Panc1 (cell line): ENCODE measurements around the gene FAM50B. TPM values are rescaled to one million over a fixed set of nuclear protein-coding genes. Genes with fewer than 3 reads are reported as not detected.

Source experiments
- ATAC-seq: fragments of 200-7000 bp; cut with Tn5 transposase; 2 replicates; pipeline ENCODE4 v1.9.1; 2020; ENCODE audit warnings: mild to moderate bottlenecking, moderate library complexity
- BruUV-seq: library from RNA; stranded (reverse); fragments of 400-500 nt; replicated peaks from 2 replicates; lab custom pipeline; 2021; lab: Mats Ljungman, UMichigan
- CTCF ChIA-PET: fragments of 300-600 bp; sonication (Branson Sonifier 250); formaldehyde crosslinking; loops from one replicate; lab custom pipeline; 2022; ENCODE audit warnings: antibody characterized with exemption; lab: Charles Lee
- POLR2A ChIA-PET: fragments of 300-600 bp; sonication (Branson Sonifier 250); formaldehyde crosslinking; loops from one replicate; lab custom pipeline; 2022; ENCODE audit warnings: antibody characterized with exemption; lab: Charles Lee
- DNase-seq: peaks from one replicate; pipeline ENCODE4 v3.0.0-alpha.2; 2010; ENCODE audit warnings: low read depth, low spot score
- H3K27ac ChIP-seq: 2 replicates; pipeline ENCODE4 v1.5.1; 2011; ENCODE audit warnings: mild to moderate bottlenecking, low read length, inconsistent platforms
- H3K27me3 ChIP-seq: fragments of 200-500 bp; sonication (Bioruptor generic); 2 replicates; pipeline ENCODE4 v1.6.0; 2014; ENCODE audit warnings: low read length, inconsistent platforms; ENCODE audit not compliant: control insufficient read depth, insufficient read depth
- H3K36me3 ChIP-seq: fragments of 200-500 bp; sonication (Bioruptor generic); 2 replicates; pipeline ENCODE4 v1.5.1; 2014; ENCODE audit warnings: inconsistent platforms, mild to moderate bottlenecking, low read length, moderate library complexity; ENCODE audit not compliant: control insufficient read depth, insufficient read depth
- H3K4me1 ChIP-seq: 2 replicates; pipeline ENCODE4 v1.5.1; 2011; ENCODE audit warnings: inconsistent platforms, mild to moderate bottlenecking, low read length, moderate library complexity; ENCODE audit not compliant: control insufficient read depth, insufficient read depth
- H3K4me3 ChIP-seq, 2 experiments: 2 replicates each; pipeline ENCODE4 v1.5.1; 2011 to 2012; ENCODE audit warnings: low read depth in 2 of 2, low read length in 2 of 2, mild to moderate bottlenecking in 2 of 2, inconsistent platforms in 1 of 2, moderate library complexity in 1 of 2
- H3K9me3 ChIP-seq: fragments of 200-500 bp; sonication (Bioruptor generic); 2 replicates; pipeline ENCODE4 v1.5.1; 2014; ENCODE audit warnings: low read depth, mild to moderate bottlenecking, inconsistent platforms, low read length, moderate library complexity; ENCODE audit not compliant: control insufficient read depth, insufficient read depth
- CTCF ChIP-seq: fragments of 450-650 bp; IDR thresholded peaks from 2 replicates; pipeline ENCODE4 v1.5.1; 2017; ENCODE audit warnings: mild to moderate bottlenecking
- POLR2AphosphoS5 ChIP-seq: IDR thresholded peaks from 2 replicates; pipeline ENCODE4 v1.6.1; 2012; ENCODE audit warnings: mild to moderate bottlenecking, low read depth, low read length, moderate library complexity
- REST ChIP-seq, 2 experiments: IDR thresholded peaks; 2 replicates each; pipeline ENCODE4 v1.6.1; 2011 to 2012; ENCODE audit warnings: low read depth in 2 of 2, control low read depth in 1 of 2, low read length in 1 of 2, mild to moderate bottlenecking in 1 of 2, moderate library complexity in 1 of 2; ENCODE audit not compliant: insufficient read depth in 1 of 2
- SIN3A ChIP-seq: IDR thresholded peaks from 2 replicates; pipeline ENCODE4 v1.6.1; 2012; ENCODE audit warnings: low read depth, mild to moderate bottlenecking, low read length, moderate library complexity, borderline replicate concordance; ENCODE audit not compliant: insufficient read depth
- TCF7L2 ChIP-seq: IDR thresholded peaks from 2 replicates; pipeline ENCODE4 v1.6.1; 2011; ENCODE audit warnings: mild to moderate bottlenecking, low read depth, low read length, inconsistent platforms
- in situ Hi-C: cut with HindIII; loops from 2 replicates; pipeline ENCODE4 v1.10.0; 2016; ENCODE audit warnings: low sequenced_read_pairs, low pct_unique_long_range_greater_than_20kb
- intact Hi-C: fragments of 100-400 bp; cut with micrococcal nuclease; formaldehyde crosslinking; loops from one replicate; pipeline ENCODE4 v1.10.0; 2022; ENCODE audit not compliant: unreplicated experiment
- total RNA-seq: library from RNA; stranded (reverse); gene quantifications from one replicate; pipeline ENCODE4 v1.2.1, GENCODE V29; 2021; ENCODE audit not compliant: unreplicated experiment

FAM50B gene
- total RNA-seq, 1 experiment from 2014 or later, result not detected

GRCh38 chr6:3838992-3839867 lies 9.9 kb upstream of the FAM50B start:
- POLR2A ChIA-PET, result no interaction called here
- BruUV-seq, result no TSS peak
- intact Hi-C loops, result no loop called here
- ATAC-seq (no peak), DNase-seq (no peak)
- TF ChIP-seq POLR2AphosphoS5 (no peak), SIN3A (no peak), TCF7L2 (no peak), CTCF (no peak), REST (IDR thresholded peaks at IDR 0.05; ENCODE audit: insufficient read depth in 1 of 2, low read depth in 2 of 2, low read length in 1 of 2) (no peak)
- H3K27me3 ChIP-seq, result no peaks in the 10 kb centered on the region
- CTCF ChIA-PET, result interaction anchor here (0.7 kb wide), 1 partner anchor 90 kb away, joined by 3 read pairs; no protein-coding TSS in a partner anchor
- no peak overlapping the region for H3K4me3 ChIP-seq
- peaks cover 14% of the 10 kb centered on the region for H3K4me1 ChIP-seq
- in situ Hi-C loops, result no loop called here
- no peaks in the 10 kb centered on the region for H3K9me3 ChIP-seq
- no peaks in the 10 kb centered on the region for H3K36me3 ChIP-seq
- H3K27ac ChIP-seq, result no peak overlapping the region

GRCh38 chr6:3841066-3841454 lies 8.1 kb upstream of the FAM50B start:
- TF ChIP-seq SIN3A (no peak), POLR2AphosphoS5 (no peak), CTCF (no peak), TCF7L2 (no peak), REST (IDR thresholded peaks at IDR 0.05; ENCODE audit: insufficient read depth in 1 of 2, low read depth in 2 of 2, low read length in 1 of 2) (no peak)
- no peaks in the 10 kb centered on the region for H3K9me3 ChIP-seq
- no peak overlapping the region for H3K4me3 ChIP-seq
- DNase-seq, result no peak
- ATAC-seq, result no peak
- CTCF ChIA-PET, result no interaction called here
- in situ Hi-C loops (no loop called here), intact Hi-C loops (no loop called here)
- H3K4me1 ChIP-seq, result peaks cover 14% of the 10 kb centered on the region
- no peaks in the 10 kb centered on the region for H3K36me3 ChIP-seq
- no TSS peak for BruUV-seq
- no peak overlapping the region for H3K27ac ChIP-seq
- POLR2A ChIA-PET, result no interaction called here
- no peaks in the 10 kb centered on the region for H3K27me3 ChIP-seq
